Adrenal gland (tissue), 12 donors: ENCODE measurements around the gene SULT2B1. TPM values are rescaled to one million over a fixed set of nuclear protein-coding genes. Genes with fewer than 3 reads are reported as not detected.

ENCODE experiments used
- DNase-seq, 7 donors: peaks; one replicate each; pipeline ENCODE4 v3.0.0-alpha.2; 2019 to 2020
- H3K27ac ChIP-seq, 5 donors: fragments of 200-600 bp; sonication (generic) in 4 of 5; 1 replicate in 3 of 5; 2 replicates in 2 of 5; pipeline versions ENCODE4 v1.5.1 to v1.8.0; 2016 to 2020; ENCODE audit warnings: mild to moderate bottlenecking in 1 of 5
- H3K27me3 ChIP-seq: fragments of 200-600 bp; 2 replicates; pipeline ENCODE4 v1.8.0; 2021
- H3K36me3 ChIP-seq, 2 donors: fragments of 200-600 bp; replicated peaks in 1 of 2; 1 replicate in 1 of 2; 2 replicates in 1 of 2; pipeline versions ENCODE4 v1.5.1 to v1.8.0; 2018 to 2022
- H3K4me1 ChIP-seq, 2 donors: fragments of 200-600 bp; replicated peaks in 1 of 2; 1 replicate in 1 of 2; 2 replicates in 1 of 2; pipeline versions ENCODE4 v1.5.1 to v1.8.0; 2018 to 2021
- H3K4me3 ChIP-seq, 4 donors: fragments of 200-600 bp; sonication (generic) in 3 of 4; one replicate each; pipeline ENCODE4 v1.5.1; 2016 to 2018
- H3K9me3 ChIP-seq, 3 donors: fragments of 200-600 bp; sonication (generic) in 1 of 3; replicated peaks in 1 of 3; 1 replicate in 2 of 3; 2 replicates in 1 of 3; pipeline versions ENCODE4 v1.5.1 to v1.8.0; 2016 to 2021
- CTCF ChIP-seq, 6 experiments: fragments of 450-650 bp in 4 of 6; fragments of 200-600 bp in 2 of 6; sonication (generic) in 1 of 6; IDR thresholded peaks; 1 replicate in 5 of 6; 2 replicates in 1 of 6; pipeline versions ENCODE4 v1.5.1 to v1.8.0; 2016 to 2021; ENCODE audit warnings: antibody characterized with exemption in 6 of 6, mild to moderate bottlenecking in 2 of 6, moderate library complexity in 1 of 6
- POLR2A ChIP-seq, 2 donors: fragments of 450-650 bp; IDR thresholded peaks; one replicate each; pipeline ENCODE4 v1.6.1; 2017; ENCODE audit warnings: antibody characterized with exemption in 2 of 2, mild to moderate bottlenecking in 2 of 2, moderate library complexity in 1 of 2
- WGBS, 4 donors: extraction: QIAGEN DNeasy Blood & Tissue Kit in 2 of 4; methylation state at CpG; one replicate each; pipeline versions ENCODE4 v1.1.5 to v1.1.7; 2013 to 2017; 5-methylcytosine and 5-hydroxymethylcytosine counted together
- intact Hi-C, 2 donors: fragments of 100-400 bp; cut with DNase I; formaldehyde crosslinking; loops; one replicate each; pipeline versions ENCODE4 v1.14.1 to v1.15.0; 2022 to 2023
- polyA plus RNA-seq, 3 donors: library from polyadenylated mRNA; stranded (reverse); fragments of 200-250 nt in 2 of 3; fragments of 350-450 nt in 1 of 3; fragmentation: Illumina TruSeq in 1 of 3; extraction: RNeasy Lipid Tissue Mini Kit (QIAGEN cat#74804) in 1 of 3; gene quantifications; one replicate each; pipeline ENCODE4 v1.2.3, GENCODE V29; 2013 to 2014
- total RNA-seq, 9 donors: library from RNA; depleted of rRNA in 4 of 9; stranded (reverse); fragments of >200 nt in 4 of 9; fragments of 120-200 nt in 1 of 9; fragmentation: NEBNext Ultra II Directional in 1 of 9; extraction: Animal tissue kit (Norgen Biotek cat#: 25700) in 1 of 9; gene quantifications; one replicate each; pipeline versions ENCODE4 v1.1.0 to v1.2.4, GENCODE V29; 2013 to 2023
- donor health status: healthy with polysubstance abuse.
- donor health status: Bipolar disorder and iron deficiency.
- donor health status: DM: yes; HTN: yes; CAD: no.
- donor health status: DM: no; HTN: no; CAD: no.
- donor health status: DM: no; HTN: no; CAD: no.
- donor health status: DM: yes; HTN: yes; CAD: no.

Gene SULT2B1
- total and polyA plus RNA-seq, 12 donors, result 0.22 to 1.4 (median 0.52) TPM; not detected in 3

- 7 to 24% (median 10%) methylated on average over 11 to 24 of the region's 24 CpGs for WGBS, 4 donors
- Histone ChIP-seq H3K9me3 (no peaks in the 10 kb centered on the region), H3K36me3 (no peaks in the 10 kb centered on the region), H3K4me1 (peaks cover 0 to 8% of the 10 kb centered on the region in 2 donors), H3K27ac (peak overlapping the region in 1 of 5 donors; percentile 38), H3K4me3 (no peak overlapping the region), H3K27me3 (peaks cover 22% of the 10 kb centered on the region)
- TF ChIP-seq POLR2A (IDR thresholded peaks at IDR 0.05) (no peak), CTCF (IDR thresholded peaks at IDR 0.05) (no peak)
- peak; percentile 47 to 85 (median 73) for DNase-seq
- intact Hi-C loops, result no loop called here
Observed at GRCh38 chr19:48510421-48511268, 41.3 kb upstream of the SULT2B1 start.

DNA sequence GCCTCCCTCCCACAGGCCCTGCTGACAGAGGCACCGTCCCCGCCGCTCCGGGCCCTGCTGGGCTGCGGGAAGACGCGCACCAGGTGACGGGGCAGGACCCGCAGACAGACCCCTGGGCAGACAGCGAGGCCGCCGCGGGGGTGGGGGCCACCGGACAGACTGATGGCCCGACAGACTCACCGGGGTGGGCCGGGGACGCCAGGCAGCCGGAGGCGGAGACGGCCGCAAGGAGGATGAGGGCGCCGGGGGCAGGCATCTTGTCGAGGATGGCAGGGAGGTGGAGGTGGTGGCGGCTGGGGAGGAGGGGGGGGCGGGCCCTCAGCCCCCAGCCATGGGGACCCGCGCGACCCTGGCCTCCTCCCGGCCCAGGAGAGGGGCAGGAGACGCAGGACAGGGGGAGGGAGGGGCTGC lies 40.6 kb upstream of the SULT2B1 start:
- H3K27ac ChIP-seq, result peak overlapping the region in 1 of 5 donors; percentile 38
- H3K36me3 ChIP-seq, result no peaks in the 10 kb centered on the region
- peaks cover 0 to 8% of the 10 kb centered on the region in 2 donors for H3K4me1 ChIP-seq
- intact Hi-C loops, result no loop called here
- H3K27me3 ChIP-seq, result peaks cover 22% of the 10 kb centered on the region
- no peak for TF ChIP-seq POLR2A (IDR thresholded peaks at IDR 0.05)
- no peak for TF ChIP-seq CTCF (IDR thresholded peaks at IDR 0.05)
- H3K4me3 ChIP-seq, result no peak overlapping the region
- no peaks in the 10 kb centered on the region for H3K9me3 ChIP-seq
- peak in 1 of 7 donors; percentile 7 for DNase-seq
- 2 to 4% methylated on average over 26 to 30 of the region's 32 CpGs; no CpG with 5 or more reads in 2 of the 4 donors for WGBS, 4 donors

DNA sequence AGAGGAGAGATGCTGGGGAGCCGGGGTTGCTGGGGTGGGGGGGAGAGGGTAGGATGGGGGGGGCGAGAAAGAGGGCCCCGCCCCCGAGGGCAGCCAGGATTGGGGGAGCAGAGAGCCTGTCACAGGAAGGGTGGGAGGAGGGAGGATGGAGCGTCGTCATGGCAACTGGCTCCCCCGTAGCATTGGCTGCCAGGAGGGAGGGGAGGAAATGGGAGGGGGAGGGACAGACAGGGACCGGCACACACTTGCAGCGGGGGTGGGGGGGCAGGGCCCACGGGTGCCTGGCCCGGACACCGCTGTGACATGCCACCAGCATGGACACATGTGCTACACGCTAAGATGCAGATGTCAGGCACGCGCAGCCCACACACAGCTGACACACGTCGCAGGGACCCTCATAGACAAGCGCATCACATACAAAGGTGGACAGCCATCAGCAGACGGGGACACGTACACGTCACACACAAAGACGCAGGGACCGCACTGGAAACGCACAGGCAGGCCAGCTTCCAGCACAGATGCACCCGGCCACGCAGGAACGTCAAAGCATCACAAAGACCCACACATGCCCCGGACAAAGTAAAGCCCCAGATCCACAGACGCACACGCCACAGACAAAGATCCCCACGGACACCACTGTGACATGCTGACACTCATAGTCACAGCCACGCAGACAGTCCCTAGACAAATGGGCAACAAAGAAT lies 40.0 kb upstream of the SULT2B1 start, which contains the start of gene LMTK3:
TSS of gene LMTK3 (minus strand) at position 36 of the 704 bp plus-strand sequence. CDS start 259 bp downstream, outside the sequence.
- TF ChIP-seq POLR2A (IDR thresholded peaks at IDR 0.05) (no peak), CTCF (IDR thresholded peaks at IDR 0.05) (no peak)
- H3K27me3 ChIP-seq, result peaks cover 22% of the 10 kb centered on the region
- DNase-seq, result peak in 4 of 7 donors; percentile 21 to 89 (median 44)
- no peaks in the 10 kb centered on the region for H3K9me3 ChIP-seq
- H3K4me1 ChIP-seq, result peaks cover 0 to 8% of the 10 kb centered on the region in 2 donors
- no peak within 1 kb of the TSS for H3K4me3 ChIP-seq
- peak within 1 kb of the TSS in 1 of 5 donors; percentile 38 for H3K27ac ChIP-seq
- 10 to 11% (median 10%) methylated on average over 21 to 32 of the region's 32 CpGs for WGBS, 4 donors
- H3K36me3 ChIP-seq, result no peaks in the 10 kb centered on the region
- intact Hi-C loops, result no loop called here
